ENCODE results near the gene PTPRD. TPM values are rescaled to one million over a fixed set of nuclear protein-coding genes. Genes with fewer than 3 reads are reported as not detected.

PTPRD gene
- total RNA-seq, 2 donors from 2014 or later: 97.4 to 101 TPM

- Mint-ChIP-seq H3K36me3 (ENCODE audit: low read depth) (no peaks in the 10 kb centered on the region), H3K9me3 (no peaks in the 10 kb centered on the region), H3K4me1 (no peaks in the 10 kb centered on the region), H3K4me3 (no peak overlapping the region), H3K27ac (no peak overlapping the region), H3K27me3 (ENCODE audit: insufficient read depth) (peaks cover 2% of the 10 kb centered on the region)
- H3K27ac ChIP-seq (ENCODE audit: low read depth, low read length): no peak overlapping the region
- WGBS, 2 experiments (ENCODE audit: insufficient coverage in 1 of 2, insufficient read length in 1 of 2): 81% methylated on average over 4 of the region's 4 CpGs; no CpG with 5 or more reads in 1 of the 2 experiments
- no peak overlapping the region for H3K9ac ChIP-seq (ENCODE audit: extremely low read depth, low read length, poor library complexity, severe bottlenecking)
- no peak overlapping the region for H3K4me3 ChIP-seq (ENCODE audit: low read length)
- no peaks in the 10 kb centered on the region for H3K27me3 ChIP-seq (ENCODE audit: control insufficient read depth, insufficient read depth, low read length, poor library complexity, severe bottlenecking)
- no peak for DNase-seq
- H3K4me1 ChIP-seq (ENCODE audit: control insufficient read depth, insufficient read depth, low read length): no peaks in the 10 kb centered on the region
- TF ChIP-seq CTCF (conservative IDR thresholded peaks at IDR 0.05): no peak
- H3K9me3 ChIP-seq (ENCODE audit: control insufficient read depth, low read length): no peaks in the 10 kb centered on the region
- H3K36me3 ChIP-seq (ENCODE audit: control insufficient read depth, insufficient read depth, low read length): no peaks in the 10 kb centered on the region
These were observed 1442.2 kb downstream of the PTPRD start for GRCh38 chr9:9170439-9171134.

GRCh38 chr9:9142001-9142400 is 1470.8 kb downstream of the PTPRD start:
- Mint-ChIP-seq H3K4me3 (no peak overlapping the region), H3K36me3 (ENCODE audit: low read depth) (no peaks in the 10 kb centered on the region), H3K27ac (no peak overlapping the region), H3K4me1 (no peaks in the 10 kb centered on the region), H3K9me3 (no peaks in the 10 kb centered on the region), H3K27me3 (ENCODE audit: insufficient read depth) (no peaks in the 10 kb centered on the region)
- no peak for TF ChIP-seq CTCF (conservative IDR thresholded peaks at IDR 0.05)
- H3K9ac ChIP-seq (ENCODE audit: extremely low read depth, low read length, poor library complexity, severe bottlenecking): no peak overlapping the region
- DNase-seq: no peak
- 72 to 80% methylated on average over 3 of the region's 3 CpGs for WGBS, 2 experiments (ENCODE audit: insufficient coverage in 1 of 2, insufficient read length in 1 of 2)
- H3K27me3 ChIP-seq (ENCODE audit: control insufficient read depth, insufficient read depth, low read length, poor library complexity, severe bottlenecking): no peaks in the 10 kb centered on the region
- H3K9me3 ChIP-seq (ENCODE audit: control insufficient read depth, low read length): no peaks in the 10 kb centered on the region
- H3K27ac ChIP-seq (ENCODE audit: low read depth, low read length): no peak overlapping the region
- H3K36me3 ChIP-seq (ENCODE audit: control insufficient read depth, insufficient read depth, low read length): no peaks in the 10 kb centered on the region
- H3K4me3 ChIP-seq (ENCODE audit: low read length): no peak overlapping the region
- no peaks in the 10 kb centered on the region for H3K4me1 ChIP-seq (ENCODE audit: control insufficient read depth, insufficient read depth, low read length)

DNA sequence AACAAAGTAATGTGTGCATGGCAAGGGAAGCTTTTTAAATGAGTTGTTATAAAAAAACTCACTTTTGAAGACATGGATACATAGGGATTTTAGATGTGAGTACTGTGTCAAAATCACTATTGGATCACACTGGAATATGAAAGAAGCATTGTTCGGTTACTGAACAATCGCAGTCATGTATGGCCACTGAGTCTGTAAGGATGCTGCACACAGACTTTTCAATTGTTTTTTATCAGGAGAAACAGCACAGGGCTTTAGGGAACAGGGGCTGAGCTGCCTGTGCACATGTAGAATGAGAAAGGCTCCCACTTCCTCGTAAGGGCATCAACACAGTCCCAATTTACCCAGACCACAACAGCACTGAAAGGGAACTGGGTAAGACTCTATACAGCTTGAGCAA is 1479.3 kb downstream of the PTPRD start:
- no peak overlapping the region for H3K4me3 ChIP-seq (ENCODE audit: low read length)
- H3K9me3 ChIP-seq (ENCODE audit: control insufficient read depth, low read length): no peaks in the 10 kb centered on the region
- no peaks in the 10 kb centered on the region for H3K27me3 ChIP-seq (ENCODE audit: control insufficient read depth, insufficient read depth, low read length, poor library complexity, severe bottlenecking)
- Mint-ChIP-seq H3K9me3 (no peaks in the 10 kb centered on the region), H3K27me3 (ENCODE audit: insufficient read depth) (no peaks in the 10 kb centered on the region), H3K4me3 (no peak overlapping the region), H3K36me3 (ENCODE audit: low read depth) (no peaks in the 10 kb centered on the region), H3K27ac (no peak overlapping the region), H3K4me1 (no peaks in the 10 kb centered on the region)
- no peak overlapping the region for H3K27ac ChIP-seq (ENCODE audit: low read depth, low read length)
- no peak overlapping the region for H3K9ac ChIP-seq (ENCODE audit: extremely low read depth, low read length, poor library complexity, severe bottlenecking)
- TF ChIP-seq CTCF (conservative IDR thresholded peaks at IDR 0.05): no peak
- no peaks in the 10 kb centered on the region for H3K36me3 ChIP-seq (ENCODE audit: control insufficient read depth, insufficient read depth, low read length)
- no peak for DNase-seq
- 94 to 100% methylated on average over 2 to 3 of the region's 3 CpGs for WGBS, 2 experiments (ENCODE audit: insufficient coverage in 1 of 2, insufficient read length in 1 of 2)
- no peaks in the 10 kb centered on the region for H3K4me1 ChIP-seq (ENCODE audit: control insufficient read depth, insufficient read depth, low read length)

All from endodermal cell (in vitro differentiated cells).